ENCODE data around the gene NACC1. TPM values are rescaled to one million over a fixed set of nuclear protein-coding genes. Genes with fewer than 3 reads are reported as not detected.

NACC1 gene
- total RNA-seq (2014; rRNA removed; shearing (Covaris generic)) = 130 and 133 TPM in 2 replicates

- DNase-seq (ENCODE audit: low spot score) = peak; percentile 79
Observed at GRCh38 chr19:13117772-13118423, at the start of gene NACC1. Gene NACC1, plus strand, starts transcription at chr19:13118264. Its CDS starts 16,944 bp downstream, at chr19:13135208.

DNA sequence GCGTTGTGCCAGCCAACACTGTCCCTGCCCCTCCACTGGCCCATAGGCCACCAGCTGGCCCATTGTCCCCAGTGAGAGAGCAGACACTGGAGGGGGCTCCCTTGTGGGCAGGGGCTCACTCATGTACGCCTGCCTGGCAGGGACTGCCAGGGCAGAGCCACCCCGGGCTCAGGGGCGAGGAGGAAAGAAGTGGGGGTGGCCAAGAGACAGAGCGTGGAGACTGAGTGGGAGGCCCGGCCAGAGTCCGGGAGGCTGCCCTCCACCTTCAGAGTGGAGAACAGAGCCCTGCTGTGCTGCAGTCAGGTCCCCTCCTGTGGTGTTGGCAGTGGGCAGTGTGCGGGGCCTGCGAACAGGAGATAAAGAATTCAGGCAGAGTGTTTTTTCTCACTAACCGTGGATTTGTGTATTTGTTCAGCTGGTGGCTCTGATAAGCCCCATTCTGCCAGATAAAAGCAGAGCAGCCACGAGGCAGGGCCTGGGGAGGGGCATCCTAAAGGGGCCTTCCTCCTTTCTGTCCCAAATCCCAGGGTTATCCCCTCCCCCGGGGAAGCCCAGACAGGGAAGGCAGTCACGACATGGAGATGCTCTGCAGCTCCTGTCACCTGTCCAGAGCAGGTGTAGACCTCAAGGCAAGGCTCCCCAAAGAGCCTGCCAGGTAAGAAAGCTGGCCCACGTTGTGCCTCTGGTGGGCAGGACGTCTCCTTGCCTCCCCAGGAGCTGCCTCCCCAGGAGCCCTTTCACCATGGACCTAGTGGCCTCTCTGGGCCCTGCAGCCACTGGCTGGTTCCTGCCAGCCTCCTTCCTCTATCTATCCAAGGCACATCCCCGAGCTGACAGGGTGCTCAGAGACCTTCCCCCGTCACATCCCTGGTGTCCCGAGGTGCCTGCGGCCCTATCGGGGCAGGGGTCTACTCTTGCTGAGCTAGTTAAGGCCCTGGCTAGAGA lies 48.4 kb upstream of the NACC1 start:
- DNase-seq (ENCODE audit: low spot score) = no peak

DNA sequence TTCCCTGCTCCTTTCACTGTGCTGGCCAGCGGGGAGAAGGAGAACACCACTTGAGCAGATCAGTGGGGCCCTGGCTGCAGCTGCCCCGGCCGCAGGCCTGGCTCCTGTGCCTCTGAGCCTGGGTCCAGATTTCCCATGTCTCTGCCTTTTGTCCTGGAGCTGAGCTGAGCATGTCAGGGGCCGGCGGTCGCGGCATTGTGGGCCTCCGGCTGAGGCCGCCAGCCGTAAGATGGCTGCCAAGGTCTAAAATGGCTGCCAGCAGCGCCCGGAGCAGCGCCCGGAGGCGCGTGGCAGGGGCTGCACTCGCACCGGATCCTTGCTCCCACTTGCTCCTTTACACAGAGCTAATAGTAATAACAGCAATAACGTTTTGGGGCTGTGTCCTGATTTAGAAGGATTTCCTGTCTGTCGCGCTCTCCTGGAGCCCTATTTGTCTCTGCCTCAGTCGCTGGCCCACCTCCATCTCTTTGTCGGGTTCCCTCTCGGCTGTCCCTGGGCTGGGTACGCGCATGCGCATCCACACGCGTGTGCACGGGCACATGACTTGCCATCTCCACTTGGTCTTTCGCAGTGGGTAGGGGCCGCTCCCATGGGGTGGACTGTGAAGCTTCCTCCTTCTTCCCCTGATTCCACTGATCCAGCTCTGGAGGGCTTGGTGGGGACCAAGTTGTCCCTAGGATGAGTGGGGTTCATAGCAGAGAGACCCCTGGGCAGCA lies 47.5 kb upstream of the NACC1 start:
- DNase-seq (ENCODE audit: low spot score) = no peak

GRCh38 chr19:13071444-13072187 lies 46.4 kb upstream of the NACC1 start:
- DNase-seq (ENCODE audit: low spot score) = no peak

DNA sequence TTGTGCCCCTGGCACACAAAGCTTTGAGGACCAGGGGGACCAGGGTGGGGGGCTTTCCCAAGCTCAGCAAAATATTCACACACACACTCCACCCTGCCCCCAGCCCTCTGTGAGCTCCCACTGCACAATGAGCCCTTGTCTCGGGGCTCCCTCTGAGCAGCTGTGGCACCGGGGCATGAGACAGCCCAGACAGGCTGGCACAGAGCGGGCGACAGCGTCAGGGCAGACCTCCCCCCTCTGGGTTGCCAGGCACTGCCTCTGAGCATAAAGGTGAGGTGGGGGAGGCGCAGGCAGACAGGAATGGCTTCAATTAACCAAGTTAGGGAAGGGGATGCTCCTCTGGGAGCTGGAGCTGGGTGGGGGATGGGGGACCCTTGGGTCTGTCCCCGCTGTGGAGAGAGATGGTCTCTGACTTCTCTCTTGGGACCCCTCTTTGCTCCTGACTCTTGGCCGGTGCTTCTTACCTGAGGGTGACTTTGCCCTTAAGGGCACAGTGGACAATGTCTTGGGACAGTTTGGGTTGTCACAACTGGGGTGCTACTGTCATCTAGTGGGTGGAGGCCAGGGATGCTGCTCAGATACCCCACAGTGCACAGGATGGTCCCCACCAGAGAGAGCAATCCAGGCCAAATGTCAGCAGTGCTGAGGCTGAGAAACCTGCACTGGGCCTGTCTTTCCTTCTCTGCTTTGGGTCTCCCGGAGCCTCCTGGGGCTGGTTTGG lies 45.7 kb upstream of the NACC1 start:
- no peak for DNase-seq (ENCODE audit: low spot score)

DNA sequence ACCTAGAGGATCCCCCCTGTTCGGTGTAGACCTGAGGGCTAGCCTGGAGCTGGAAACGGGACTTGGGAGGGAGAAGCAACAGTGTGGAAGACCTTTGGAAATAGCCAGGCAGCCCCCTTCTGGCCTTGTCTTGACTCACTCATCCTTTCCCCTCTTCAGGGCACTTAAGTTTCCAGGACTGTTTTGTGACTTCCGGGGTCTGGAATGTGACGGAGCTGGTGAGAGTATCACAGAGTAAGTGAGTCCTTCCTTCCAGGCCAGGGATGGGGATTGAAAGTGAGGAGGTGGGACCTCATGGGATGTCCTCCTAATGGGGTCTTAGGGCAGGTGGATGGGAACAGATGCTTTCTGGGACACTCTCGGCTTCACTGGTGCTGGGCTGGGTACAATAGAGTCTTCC lies 44.8 kb upstream of the NACC1 start:
- no peak for DNase-seq (ENCODE audit: low spot score)

GRCh38 chr19:13074378-13074777 lies 43.7 kb upstream of the NACC1 start:
- no peak for DNase-seq (ENCODE audit: low spot score)

- no peak for DNase-seq (ENCODE audit: low spot score)
Observed at GRCh38 chr19:13076320-13076719, 41.7 kb upstream of the NACC1 start.

GRCh38 chr19:13076787-13077186 lies 41.3 kb upstream of the NACC1 start:
- DNase-seq (ENCODE audit: low spot score) = no peak

GRCh38 chr19:13077240-13077639 lies 40.8 kb upstream of the NACC1 start:
- no peak for DNase-seq (ENCODE audit: low spot score)

DNA sequence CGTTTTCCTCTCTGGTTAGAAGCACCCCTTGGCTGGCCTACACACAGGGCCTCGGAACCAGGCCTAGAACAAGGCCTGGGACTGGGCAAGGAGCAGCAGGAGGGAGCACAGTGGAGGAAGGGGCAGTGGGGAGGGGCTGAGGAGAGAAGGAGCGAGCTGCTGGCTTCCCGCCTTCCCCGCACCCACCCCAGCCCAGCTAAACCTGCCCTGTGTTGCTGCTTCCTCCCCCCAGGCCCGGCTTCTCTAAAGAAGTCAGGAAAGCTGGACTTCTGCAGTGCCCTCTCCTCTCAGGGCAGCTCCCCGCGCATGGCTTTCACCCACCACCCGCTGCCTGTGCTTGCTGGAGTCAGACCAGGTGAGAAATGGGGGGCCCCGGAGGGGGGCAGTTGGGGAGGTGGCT lies 39.7 kb upstream of the NACC1 start:
- no peak for DNase-seq (ENCODE audit: low spot score)

GRCh38 chr19:13078897-13079541 lies 39.0 kb upstream of the NACC1 start:
- DNase-seq (ENCODE audit: low spot score) = peak; percentile 56

DNA sequence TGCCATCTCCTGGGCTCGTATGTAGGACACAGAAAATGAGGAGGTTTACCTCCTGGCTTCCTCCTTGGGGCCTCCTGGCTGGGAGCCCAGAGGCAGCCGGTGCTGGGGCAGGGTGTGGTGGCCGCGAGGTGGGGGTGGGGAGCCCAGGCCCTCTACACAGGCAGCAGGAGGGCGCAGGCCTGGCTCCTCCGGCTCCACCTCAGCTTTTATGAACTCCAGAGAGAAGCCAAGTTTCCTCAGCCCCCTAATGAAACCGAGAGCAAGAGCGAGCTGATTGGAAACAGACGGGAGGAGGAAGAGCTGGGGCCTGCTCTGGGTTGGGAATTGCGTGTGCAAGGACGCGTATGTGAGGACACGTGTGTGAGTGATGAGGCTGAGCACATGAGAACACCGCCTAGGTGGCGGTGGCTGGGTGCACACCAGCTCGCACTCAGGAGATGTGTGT lies 38.5 kb upstream of the NACC1 start:
- peak; percentile 49 for DNase-seq (ENCODE audit: low spot score)

DNA sequence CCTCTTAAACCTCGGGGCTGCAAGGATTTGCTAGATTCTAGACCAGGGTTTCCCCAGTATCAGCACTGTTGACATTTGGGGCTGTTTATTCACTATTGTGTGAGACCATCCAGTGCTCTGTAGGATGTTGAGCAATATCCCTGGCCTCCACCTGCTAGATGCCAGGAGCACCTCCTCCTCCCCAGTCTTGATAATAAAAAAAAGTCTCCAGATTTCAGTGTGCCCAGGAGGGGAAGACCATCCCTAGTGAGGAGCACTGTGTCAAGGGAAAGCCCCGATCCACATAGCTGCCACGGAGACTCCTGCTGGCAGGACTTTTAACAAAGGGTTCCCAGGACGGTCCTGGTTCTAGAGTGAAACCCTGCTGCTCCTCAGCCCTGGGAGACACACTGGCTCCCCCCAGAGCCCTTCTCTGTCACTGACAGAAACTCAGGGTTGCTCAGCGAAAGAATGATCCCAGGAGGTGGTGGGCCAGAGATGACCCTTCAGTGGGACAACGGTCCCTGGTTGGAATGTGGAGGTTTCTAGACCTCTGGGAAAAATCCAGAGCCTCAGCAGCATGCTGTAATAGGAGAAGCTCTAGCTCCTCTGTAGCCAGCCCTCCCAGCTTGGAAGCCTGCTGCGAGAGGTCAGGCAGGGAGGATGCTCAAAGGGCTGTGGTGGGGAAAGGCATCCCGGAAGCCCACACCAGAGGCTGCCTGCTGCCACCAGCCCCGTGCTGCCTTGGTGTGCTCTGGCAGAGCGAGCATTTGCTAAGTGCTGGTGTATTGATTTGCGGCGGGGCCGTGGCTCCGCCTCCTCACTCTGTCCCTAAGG lies 35.7 kb upstream of the NACC1 start:
- DNase-seq (ENCODE audit: low spot score) = no peak

DNA sequence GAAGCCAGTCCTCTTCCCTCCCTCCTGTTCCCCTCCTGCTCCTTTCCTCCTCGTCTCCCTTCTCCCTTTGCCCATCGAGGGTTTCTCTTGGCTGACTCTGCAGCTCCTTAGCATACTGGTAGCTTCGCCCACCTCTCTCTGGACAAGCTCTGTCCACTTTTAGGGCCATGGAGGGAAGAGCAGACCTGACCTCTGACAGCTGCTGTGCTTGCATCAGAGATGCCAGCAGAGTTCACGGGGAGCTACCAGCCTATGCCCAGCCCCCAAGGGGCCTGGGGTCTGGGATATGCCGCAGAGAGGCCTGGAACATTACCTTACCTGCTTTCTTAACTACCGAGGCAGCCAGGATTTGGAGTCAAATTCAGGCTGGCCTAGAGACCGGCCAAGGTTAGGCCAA lies 35.1 kb upstream of the NACC1 start:
- no peak for DNase-seq (ENCODE audit: low spot score)

DNA sequence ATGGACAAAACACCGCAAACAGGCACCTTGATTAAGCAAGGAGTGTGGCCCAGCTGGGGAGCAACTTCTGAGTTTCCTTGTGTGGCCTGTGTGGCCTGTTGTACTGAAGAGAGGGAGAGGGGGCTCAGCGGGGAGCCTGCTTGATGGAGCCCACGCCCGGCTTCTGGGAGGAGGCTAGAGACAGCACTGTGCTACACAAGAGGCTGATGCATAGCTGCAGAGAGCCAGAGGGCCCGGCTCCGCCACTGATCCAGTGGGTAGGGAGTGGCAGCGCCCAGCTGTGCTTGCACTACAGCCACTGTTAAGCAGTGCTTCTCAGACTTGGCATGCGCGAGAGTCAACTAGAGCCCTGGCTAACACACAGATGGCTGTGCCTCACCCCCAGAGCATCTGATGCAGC lies 34.4 kb upstream of the NACC1 start:
- DNase-seq (ENCODE audit: low spot score) = no peak

GRCh38 chr19:13085666-13086065 lies 32.4 kb upstream of the NACC1 start:
- DNase-seq (ENCODE audit: low spot score) = no peak

DNA sequence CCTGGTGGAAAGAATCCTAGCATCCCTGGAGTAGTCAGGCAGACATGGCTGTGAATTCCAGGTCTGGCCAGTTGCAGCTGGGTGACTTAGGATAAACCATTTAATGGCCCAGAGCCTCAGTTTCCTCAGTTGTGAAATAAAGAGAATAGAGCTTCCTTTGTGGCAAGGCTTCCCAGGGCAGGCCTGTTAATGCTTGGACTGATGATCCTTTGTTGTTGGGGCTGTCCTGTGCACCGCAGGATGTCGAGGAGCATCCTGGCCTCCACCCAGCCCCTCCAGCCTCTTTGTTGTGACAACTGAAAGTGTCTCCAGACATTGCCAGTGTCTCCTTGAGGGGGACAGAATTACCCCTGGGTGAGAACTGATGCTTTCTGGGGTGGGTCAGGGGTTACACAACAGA lies 31.7 kb upstream of the NACC1 start:
- no peak for DNase-seq (ENCODE audit: low spot score)

- no peak for DNase-seq (ENCODE audit: low spot score)
Observed at GRCh38 chr19:13087295-13087694, 30.8 kb upstream of the NACC1 start.

All from HT-29 (cell line).